NCI-H1436 treated with DMSO at 0.1 percent for 48 hours (cell line): Measurements from ENCODE around the gene S100A1.
"Not testable (repeated sequence)": the region's sequence is repeated elsewhere in the genome, so short reads cannot be mapped to it uniquely, and the experiment has no call there.

Experiments used
- DNase-seq: peaks from one replicate; lab custom pipeline; 2025; lab: John Stamatoyannopoulos, UW

The S100A1 gene

GRCh38 chr1:153658400-153659174 lies 30.4 kb downstream of the S100A1 start, which contains the start of gene SNAPIN:
Gene SNAPIN (plus strand): TSS chr1:153658703. CDS start chr1:153658744, 41 bp downstream.
- DNase-seq = peak; percentile 24

- no peak for DNase-seq
These were observed 30.9 kb downstream of the S100A1 start for GRCh38 chr1:153659175-153659534.

- no peak for DNase-seq
These were observed 31.4 kb downstream of the S100A1 start for GRCh38 chr1:153659656-153660055.

- DNase-seq = no peak
These were observed 33.0 kb downstream of the S100A1 start for GRCh38 chr1:153661111-153661708.

GRCh38 chr1:153662269-153662668 lies 34.0 kb downstream of the S100A1 start:
- no peak for DNase-seq

GRCh38 chr1:153663211-153663610 lies 35.0 kb downstream of the S100A1 start:
- no peak for DNase-seq

GRCh38 chr1:153667439-153667838 lies 39.2 kb downstream of the S100A1 start:
- DNase-seq = no peak

GRCh38 chr1:153668672-153669071 lies 40.4 kb downstream of the S100A1 start:
- not testable (repeated sequence) for DNase-seq

GRCh38 chr1:153669606-153670005 lies 41.4 kb downstream of the S100A1 start:
- DNase-seq = no peak

GRCh38 chr1:153670257-153670858 lies 42.1 kb downstream of the S100A1 start:
- no peak for DNase-seq

- DNase-seq = peak; percentile 99
These were observed 42.8 kb downstream of the S100A1 start, which contains the start of gene ILF2 for GRCh38 chr1:153670859-153671627. Gene ILF2 (minus strand): TSS chr1:153670993. CDS start chr1:153670922, 71 bp downstream.

GRCh38 chr1:153671628-153672353 lies 43.6 kb downstream of the S100A1 start:
- DNase-seq = not testable (repeated sequence)

GRCh38 chr1:153673511-153673910 lies 45.3 kb downstream of the S100A1 start:
- DNase-seq = no peak

- no peak for DNase-seq
These were observed 49.7 kb downstream of the S100A1 start for GRCh38 chr1:153677718-153678518.

- no peak for DNase-seq
These were observed 50.5 kb downstream of the S100A1 start, which contains the start of gene NPR1 for GRCh38 chr1:153678519-153679336. Gene NPR1 (plus strand): TSS chr1:153678688. CDS start chr1:153679109, 421 bp downstream.

- DNase-seq = no peak
These were observed 51.3 kb downstream of the S100A1 start for GRCh38 chr1:153679337-153680119.

GRCh38 chr1:153680120-153680403 lies 51.8 kb downstream of the S100A1 start:
- DNase-seq = no peak
